Measurements from ENCODE around the gene NAB2. TPM values are rescaled to one million over a fixed set of nuclear protein-coding genes. Genes with fewer than 3 reads are reported as not detected.

The NAB2 gene
- total and polyA plus RNA-seq, 2 of the 8 experiments (the other 6 are each of a cell fraction or from before 2014, with no cell fraction given), result 20.9 to 23.5 TPM

- Histone ChIP-seq H3K23me2 (ENCODE audit: low read depth, low read length) (no peaks in the 10 kb centered on the region), H2AK5ac (ENCODE audit: low read depth, low read length) (no peak within 1 kb of the TSS), H3K27ac (ENCODE audit: low read depth, low read length) (no peak within 1 kb of the TSS), H3K14ac (ENCODE audit: insufficient read length) (no peak within 1 kb of the TSS), H3K4me2 (ENCODE audit: insufficient read depth in 1 of 2, low read depth in 2 of 2, low read length in 2 of 2) (no peak within 1 kb of the TSS), H3K36me3 (ENCODE audit: control insufficient read depth in 2 of 4, insufficient read depth in 4 of 4, low read length in 3 of 4) (peaks cover 0 to 3% (median 0%) of the 10 kb centered on the region in 4 experiments; a peak in 1 of 8 replicates), H3K23ac (ENCODE audit: insufficient read length) (no peak within 1 kb of the TSS), H3K18ac (ENCODE audit: extremely low read depth, low read length) (no peak within 1 kb of the TSS), H3K4me3 (ENCODE audit: extremely low read depth in 1 of 4, insufficient read depth in 2 of 4, low read depth in 3 of 4, low read length in 4 of 4) (no peak within 1 kb of the TSS), H3K9me3 (ENCODE audit: insufficient read depth in 2 of 2, low read depth in 1 of 2, low read length in 1 of 2) (no peaks in the 10 kb centered on the region), H3K79me2 (ENCODE audit: control insufficient read depth in 1 of 2, insufficient read depth in 2 of 2, low read length in 2 of 2) (no peaks in the 10 kb centered on the region), H3K4me1 (replicated peaks in 1 of 4; ENCODE audit: control insufficient read depth in 3 of 4, insufficient read depth in 4 of 4, low read length in 3 of 4) (no peaks in the 10 kb centered on the region), H4K5ac (ENCODE audit: insufficient read length, low read depth, low read length) (no peak within 1 kb of the TSS), H3K4ac (replicated peaks; ENCODE audit: insufficient read length, low read depth, low read length) (no peak within 1 kb of the TSS), H4K91ac (replicated peaks; ENCODE audit: insufficient read length, low read length) (no peak within 1 kb of the TSS), H3K9ac (replicated peaks in 1 of 4; ENCODE audit: extremely low read depth in 1 of 4, low read depth in 3 of 4, low read length in 3 of 4) (no peak within 1 kb of the TSS), H4K8ac (ENCODE audit: extremely low read depth, insufficient read depth, low read length) (no peak within 1 kb of the TSS), H3K79me1 (ENCODE audit: low read depth, low read length) (no peaks in the 10 kb centered on the region), H3K56ac (replicated peaks; ENCODE audit: insufficient read length, low read depth, low read length) (no peak within 1 kb of the TSS), H2AFZ (ENCODE audit: low read length) (no peak within 1 kb of the TSS), H2BK5ac (ENCODE audit: low read depth, low read length) (no peak within 1 kb of the TSS), H3K27me3 (replicated peaks in 1 of 4; ENCODE audit: control insufficient read depth in 3 of 4, extremely low read depth in 1 of 4, insufficient read depth in 3 of 4, low read length in 3 of 4) (no peaks in the 10 kb centered on the region), H2BK12ac (ENCODE audit: low read depth, low read length) (no peak within 1 kb of the TSS), H2BK20ac (ENCODE audit: low read length) (peak within 1 kb of the TSS; percentile 82; the same call in 1 of the 2 replicates), H2BK15ac (ENCODE audit: low read length) (0 out of 2 replicates have a peak within 1 kb of the TSS, but pooled peaks have one; percentile 88), H2BK120ac (replicated peaks; ENCODE audit: low read depth, low read length) (no peak within 1 kb of the TSS), H4K20me1 (replicated peaks in 1 of 2; ENCODE audit: control insufficient read depth in 1 of 2, insufficient read depth in 2 of 2, low read length in 2 of 2) (no peaks in the 10 kb centered on the region)
- ChIA-PET POLR2A (ENCODE audit: partially characterized antibody) (interaction anchor here (0.6 to 2.1 kb wide), 5 partner anchors 16 to 297 kb away, joined by 4 to 7 read pairs (median 5); partner anchors contain the start of genes STAT6 and TAC3), CTCF (ENCODE audit: partially characterized antibody) (interaction anchor here (0.7 to 7.5 kb wide), 17 partner anchors 9 to 292 kb away, joined by 3 to 77 read pairs (median 5); no protein-coding TSS in a partner anchor)
- WGBS, 2 experiments (ENCODE audit: extremely low coverage in 1 of 2, insufficient coverage in 1 of 2, insufficient read length in 1 of 2, insufficient replicate concordance in 2 of 2, low coverage in 1 of 2, low lambda C conversion rate in 2 of 2, missing lambda C conversion rate in 1 of 2), result 77% methylated on average over 2 of the region's 2 CpGs; no CpG with 5 or more reads in 1 of the 2 experiments
- DNase-seq (ENCODE audit: low read depth in 1 of 2, low spot score in 2 of 2), result no peak
- FAIRE-seq, result no peak
- no peak for TF ChIP-seq HDAC6 (IDR thresholded peaks at IDR 0.05; ENCODE audit: low read depth, low read length)
- TF ChIP-seq USF2 (IDR thresholded peaks at IDR 0.05; ENCODE audit: low read length), result no peak
- no peak for TF ChIP-seq SP2 (IDR thresholded peaks at IDR 0.05; ENCODE audit: low read length)
- TF ChIP-seq CBX8 (IDR thresholded peaks at IDR 0.05; ENCODE audit: borderline replicate concordance, low read depth, low read length), result no peak
- TF ChIP-seq ASH2L (IDR thresholded peaks at IDR 0.05; ENCODE audit: low read length), result no peak
- TF ChIP-seq SIN3A (conservative IDR thresholded peaks at IDR 0.05 in 1 of 2, IDR thresholded peaks at IDR 0.05 in 1 of 2; ENCODE audit: low read depth in 1 of 2, low read length in 2 of 2), result 0 out of 4 replicates have a peak, but pooled peaks of 1 of the 2 experiments have one; percentile 39
- TF ChIP-seq MAX (IDR thresholded peaks at IDR 0.05), result no peak
Observed at GRCh38 chr12:57049890-57050289, 39.0 kb upstream of the NAB2 start, which contains the start of gene MYO1A. Gene MYO1A (minus strand): TSS chr12:57050129. CDS start chr12:57048323, 1,806 bp downstream.
